A673 (cell line): ENCODE measurements around the gene HES5. TPM values are rescaled to one million over a fixed set of nuclear protein-coding genes. Genes with fewer than 3 reads are reported as not detected.

ENCODE experiments used
- BruUV-seq: library from RNA; stranded (reverse); fragments of 400-500 nt; replicated peaks from 2 replicates; lab custom pipeline; 2021; lab: Mats Ljungman, UMichigan
- CTCF ChIA-PET: fragments of 300-600 bp; sonication (Branson Sonifier 250); formaldehyde crosslinking; loops from one replicate; lab custom pipeline; 2022; ENCODE audit warnings: antibody characterized with exemption; lab: Charles Lee
- POLR2A ChIA-PET: fragments of 300-600 bp; sonication (Branson Sonifier 250); formaldehyde crosslinking; loops from one replicate; lab custom pipeline; 2022; ENCODE audit warnings: antibody characterized with exemption; ENCODE audit not compliant: low non-redundant PET; lab: Charles Lee
- DNase-seq: peaks from one replicate; pipeline ENCODE4 v3.0.0-alpha.2; 2015; ENCODE audit warnings: low spot score
- H3K27ac ChIP-seq: fragments of 200-600 bp; sonication (generic); 2 replicates; pipeline ENCODE4 v1.5.1; 2016; ENCODE audit warnings: mixed run types, low read depth, mild to moderate bottlenecking, mixed read lengths, antibody characterized with exemption, low read length; ENCODE audit not compliant: poor library complexity, severe bottlenecking
- H3K27me3 ChIP-seq: fragments of 200-600 bp; sonication (generic); replicated peaks from 2 replicates; pipeline ENCODE4 v1.6.1; 2017; ENCODE audit warnings: mixed run types, low read depth, mild to moderate bottlenecking, mixed read lengths, antibody characterized with exemption, low read length; ENCODE audit not compliant: insufficient read depth, poor library complexity
- H3K36me3 ChIP-seq: fragments of 200-600 bp; sonication (generic); 2 replicates; pipeline ENCODE4 v1.6.1; 2016; ENCODE audit warnings: mixed run types, mild to moderate bottlenecking, mixed read lengths, antibody characterized with exemption, low read length; ENCODE audit not compliant: insufficient read depth, poor library complexity, severe bottlenecking
- H3K4me1 ChIP-seq: fragments of 200-600 bp; sonication (generic); 2 replicates; pipeline ENCODE4 v1.6.1; 2017; ENCODE audit warnings: mixed run types, mild to moderate bottlenecking, mixed read lengths, antibody characterized with exemption, low read length; ENCODE audit not compliant: insufficient read depth, poor library complexity, severe bottlenecking
- H3K4me3 ChIP-seq: fragments of 200-600 bp; sonication (generic); 2 replicates; pipeline ENCODE4 v1.5.1; 2016; ENCODE audit warnings: low read depth, mixed run types, mild to moderate bottlenecking, mixed read lengths, low read length; ENCODE audit not compliant: poor library complexity, severe bottlenecking
- H3K9me3 ChIP-seq: fragments of 200-600 bp; sonication (generic); 2 replicates; pipeline ENCODE4 v1.6.1; 2016; ENCODE audit warnings: mixed run types, low read depth, mild to moderate bottlenecking, mixed read lengths, antibody characterized with exemption, low read length; ENCODE audit not compliant: poor library complexity, severe bottlenecking
- EZH2 ChIP-seq: fragments of 200-600 bp; sonication (generic); IDR thresholded peaks from 2 replicates; pipeline ENCODE4 v1.6.1; 2017; ENCODE audit warnings: borderline replicate concordance, low read depth, mild to moderate bottlenecking, mixed read lengths, antibody characterized with exemption, low read length; ENCODE audit not compliant: poor library complexity, severe bottlenecking
- intact Hi-C: fragments of 100-400 bp; cut with micrococcal nuclease; formaldehyde crosslinking; loops from one replicate; pipeline ENCODE4 v1.10.0; 2022; ENCODE audit not compliant: unreplicated experiment
- total RNA-seq: library from RNA; stranded (reverse); gene quantifications from 2 replicates; pipeline ENCODE4 v1.2.3, GENCODE V29; 2021
- TF ChIP-seq, protein P1 (sequence below): fragments of 300-800, 200-600 bp; sonication (generic); conservative IDR thresholded peaks from 2 replicates; pipeline ENCODE4 v1.5.1; 2017; ENCODE audit warnings: low read depth, mild to moderate bottlenecking, antibody characterized with exemption, low read length, moderate library complexity, mixed read lengths

HES5 gene
- total RNA-seq, 1 experiment from 2014 or later = not detected

DNA sequence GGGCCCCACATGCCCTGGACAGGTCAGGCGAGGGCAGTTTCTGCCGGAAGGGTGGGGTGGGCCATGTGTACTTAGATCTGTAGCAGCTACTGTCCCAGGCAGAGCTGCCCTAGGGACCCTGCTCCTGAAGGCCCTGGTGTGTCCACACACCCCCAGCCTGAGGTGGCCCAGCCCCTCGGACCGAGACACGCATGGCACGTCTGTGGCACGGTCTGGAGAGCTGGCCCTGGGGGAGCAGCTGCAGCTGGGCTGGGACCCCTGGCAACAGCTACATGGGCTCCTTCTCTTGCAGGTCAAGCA lies 28.3 kb downstream of the HES5 start:
- POLR2A ChIA-PET = no interaction called here
- H3K27ac ChIP-seq = no peak overlapping the region
- no peaks in the 10 kb centered on the region for H3K9me3 ChIP-seq

DNA sequence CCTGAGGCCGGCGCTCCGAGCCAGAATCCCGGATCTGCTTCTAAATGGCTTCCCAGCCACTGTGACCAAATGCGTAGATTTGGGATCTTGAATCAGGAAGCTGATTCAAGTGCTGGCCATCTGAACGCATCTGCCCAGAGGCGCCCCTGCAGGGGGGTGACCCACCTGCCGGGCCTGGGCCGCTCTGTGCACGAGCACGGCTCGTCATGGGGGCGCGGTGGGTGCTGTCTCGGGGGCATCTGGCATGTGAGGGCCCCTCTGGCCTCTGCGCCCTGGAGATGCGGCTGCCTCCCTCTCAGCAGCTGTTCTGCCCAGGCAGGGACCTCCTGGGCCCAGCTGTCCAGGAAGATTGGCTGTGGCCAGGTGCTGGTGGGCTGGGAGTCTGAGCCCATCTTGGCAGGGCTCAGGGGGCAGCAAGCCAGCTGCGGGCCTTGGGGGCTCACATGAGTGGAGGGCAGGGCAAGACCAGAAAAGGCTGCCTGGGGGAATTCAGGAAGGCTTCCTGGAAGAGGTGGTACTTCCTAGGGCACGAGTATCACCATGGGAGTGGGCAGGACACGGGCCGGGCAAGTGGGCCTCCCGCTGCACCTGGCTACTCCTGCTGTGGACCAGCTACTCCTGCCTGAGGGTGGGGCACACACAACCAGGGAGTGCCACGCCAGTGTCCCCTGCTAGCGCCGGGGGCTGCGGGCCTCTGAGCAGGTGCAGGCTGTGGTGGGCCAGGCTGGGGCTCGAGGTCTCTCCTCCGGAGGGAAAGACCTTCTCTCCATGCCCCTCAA lies 28.8 kb downstream of the HES5 start:
- H3K4me1 ChIP-seq = no peaks in the 10 kb centered on the region
- CTCF ChIA-PET = no interaction called here

More for the DNA sequence above, 28.3 kb downstream of the HES5 start:
- Histone ChIP-seq H3K36me3 (no peaks in the 10 kb centered on the region), H3K4me1 (no peaks in the 10 kb centered on the region), H3K4me3 (no peak overlapping the region), H3K27me3 (no peaks in the 10 kb centered on the region)
- intact Hi-C loops = no loop called here
- no TSS peak for BruUV-seq
- no peak for DNase-seq
- CTCF ChIA-PET = no interaction called here
- no peak for TF ChIP-seq EZH2
- TF ChIP-seq, protein P1, sequence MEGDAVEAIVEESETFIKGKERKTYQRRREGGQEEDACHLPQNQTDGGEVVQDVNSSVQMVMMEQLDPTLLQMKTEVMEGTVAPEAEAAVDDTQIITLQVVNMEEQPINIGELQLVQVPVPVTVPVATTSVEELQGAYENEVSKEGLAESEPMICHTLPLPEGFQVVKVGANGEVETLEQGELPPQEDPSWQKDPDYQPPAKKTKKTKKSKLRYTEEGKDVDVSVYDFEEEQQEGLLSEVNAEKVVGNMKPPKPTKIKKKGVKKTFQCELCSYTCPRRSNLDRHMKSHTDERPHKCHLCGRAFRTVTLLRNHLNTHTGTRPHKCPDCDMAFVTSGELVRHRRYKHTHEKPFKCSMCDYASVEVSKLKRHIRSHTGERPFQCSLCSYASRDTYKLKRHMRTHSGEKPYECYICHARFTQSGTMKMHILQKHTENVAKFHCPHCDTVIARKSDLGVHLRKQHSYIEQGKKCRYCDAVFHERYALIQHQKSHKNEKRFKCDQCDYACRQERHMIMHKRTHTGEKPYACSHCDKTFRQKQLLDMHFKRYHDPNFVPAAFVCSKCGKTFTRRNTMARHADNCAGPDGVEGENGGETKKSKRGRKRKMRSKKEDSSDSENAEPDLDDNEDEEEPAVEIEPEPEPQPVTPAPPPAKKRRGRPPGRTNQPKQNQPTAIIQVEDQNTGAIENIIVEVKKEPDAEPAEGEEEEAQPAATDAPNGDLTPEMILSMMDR = no peak

GRCh38 chr1:2499986-2500596 lies 30.0 kb downstream of the HES5 start:
- H3K36me3 ChIP-seq = no peaks in the 10 kb centered on the region
- TF ChIP-seq EZH2 = no peak
- TF ChIP-seq, protein P1 = no peak
- DNase-seq = no peak
- no TSS peak for BruUV-seq
- H3K9me3 ChIP-seq = no peaks in the 10 kb centered on the region
- H3K27me3 ChIP-seq = no peaks in the 10 kb centered on the region
- H3K27ac ChIP-seq = no peak overlapping the region
- ChIA-PET CTCF (interaction anchor here (0.6 kb wide), 1 partner anchor 889 kb away, joined by 4 read pairs; no protein-coding TSS in a partner anchor), POLR2A (no interaction called here)
- no peaks in the 10 kb centered on the region for H3K4me1 ChIP-seq
- no peak overlapping the region for H3K4me3 ChIP-seq
- intact Hi-C loops = no loop called here

More for the DNA sequence above, 28.8 kb downstream of the HES5 start:
- Histone ChIP-seq H3K9me3 (no peaks in the 10 kb centered on the region), H3K27ac (no peak overlapping the region), H3K4me3 (no peak overlapping the region), H3K27me3 (no peaks in the 10 kb centered on the region), H3K36me3 (no peaks in the 10 kb centered on the region)
- no peak for DNase-seq
- POLR2A ChIA-PET = no interaction called here
- TF ChIP-seq, protein P1 = no peak
- no peak for TF ChIP-seq EZH2
- BruUV-seq = no TSS peak
- intact Hi-C loops = no loop called here
